GM12875 (cell line): ENCODE results near the gene DDT.
"Not testable (repeated sequence)": the region's sequence is repeated elsewhere in the genome, so short reads cannot be mapped to it uniquely, and the experiment has no call there.

Experiments
- H3K4me3 ChIP-seq: one replicate; pipeline ENCODE4 v1.5.1; 2011; ENCODE audit warnings: low read depth, low read length, control low read depth
- CTCF ChIP-seq: IDR thresholded peaks from 2 replicates; pipeline ENCODE4 v1.5.1; 2011; ENCODE audit warnings: low read depth, mild to moderate bottlenecking, control low read depth, inconsistent platforms, low read length, moderate library complexity, borderline replicate concordance; ENCODE audit not compliant: insufficient read depth

The DDT gene

DNA sequence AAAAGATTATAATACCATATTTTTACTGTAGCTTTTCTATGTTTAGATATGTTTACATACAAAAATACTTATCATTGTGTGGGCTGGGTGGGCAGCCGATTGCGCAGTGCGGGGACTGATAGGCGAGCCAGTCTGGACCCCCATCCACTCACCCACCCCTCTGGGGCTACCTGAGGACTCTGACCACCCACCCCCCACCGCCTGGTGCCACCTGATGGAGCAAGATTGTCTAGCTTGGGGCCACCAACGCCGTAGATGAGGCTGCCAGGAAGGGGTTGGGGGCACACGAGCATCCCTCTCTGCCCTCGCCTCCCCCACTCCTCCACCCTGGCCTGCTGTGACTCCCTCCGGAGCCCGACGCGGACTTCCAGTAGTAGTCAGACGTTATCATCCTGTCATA lies 47.7 kb downstream of the DDT start:
- no peak overlapping the region for H3K4me3 ChIP-seq
- no peak for TF ChIP-seq CTCF

GRCh38 chr22:23925020-23925606 lies 49.1 kb downstream of the DDT start:
- TF ChIP-seq CTCF: no peak
- no peak overlapping the region for H3K4me3 ChIP-seq

GRCh38 chr22:23922921-23923320 lies 51.3 kb downstream of the DDT start:
- TF ChIP-seq CTCF: no peak

DNA sequence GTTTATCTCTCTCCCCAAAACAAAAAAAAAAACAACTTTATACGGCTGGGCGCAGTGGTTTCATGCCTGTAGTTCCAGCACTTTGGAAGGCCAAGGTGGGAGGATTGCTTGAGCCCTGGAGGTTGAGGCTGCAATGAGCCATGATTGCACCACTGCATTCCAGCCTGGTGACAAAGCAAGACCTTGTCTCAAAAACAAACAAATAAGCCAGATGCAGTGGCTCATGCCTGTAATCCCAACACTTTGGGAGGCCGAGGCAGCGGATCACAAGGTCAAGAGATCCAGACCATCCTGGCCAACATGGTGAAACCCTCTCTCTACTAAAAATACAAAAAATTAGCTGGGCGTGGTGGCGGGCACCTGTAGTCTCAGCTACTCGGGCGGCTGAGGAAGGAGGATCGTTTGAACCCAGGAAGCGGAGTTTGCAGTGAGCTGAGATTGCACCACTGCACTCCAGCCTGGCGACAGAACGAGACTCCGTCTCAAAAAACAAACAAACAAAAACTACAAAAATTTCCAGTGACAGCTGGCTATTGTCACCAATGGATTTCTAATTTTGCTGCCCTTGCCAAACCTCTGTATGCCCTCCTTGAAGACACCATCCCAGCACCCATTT lies 52.5 kb downstream of the DDT start:
- H3K4me3 ChIP-seq: not testable (repeated sequence)

More at GRCh38 chr22:23922921-23923320, 51.3 kb downstream of the DDT start:
- H3K4me3 ChIP-seq: no peak overlapping the region
